Panc1 (cell line): ENCODE results near the gene HPCAL1. TPM values are rescaled to one million over a fixed set of nuclear protein-coding genes. Genes with fewer than 3 reads are reported as not detected.

Experiments
- total RNA-seq: library from RNA; stranded (reverse); gene quantifications from one replicate; pipeline ENCODE4 v1.2.1, GENCODE V29; 2021; ENCODE audit not compliant: unreplicated experiment

The HPCAL1 gene
- total RNA-seq, 1 experiment from 2014 or later = 234 TPM

Other genes with a start within 250 kb of the HPCAL1 start
- 20.4 TPM for gene CYS1, start 222.5 kb upstream of the HPCAL1 start, total RNA-seq
- 294 TPM for gene RRM2, start 180.2 kb upstream of the HPCAL1 start, total RNA-seq
- gene ODC1, start 145.4 kb downstream of the HPCAL1 start, total RNA-seq = 159 TPM